H1 (cell line): ENCODE measurements around the gene WDR13. TPM values are rescaled to one million over a fixed set of nuclear protein-coding genes. Genes with fewer than 3 reads are reported as not detected.

Source experiments
- CHD7 ChIP-seq: fragments of 300-600 bp; sonication (generic); IDR thresholded peaks from 2 replicates; pipeline ENCODE4 v1.7.1; 2012; ENCODE audit warnings: low read length, moderate library complexity, mild to moderate bottlenecking, inconsistent platforms; ENCODE audit not compliant: insufficient replicate concordance
- SIRT6 ChIP-seq: IDR thresholded peaks from one replicate; pipeline ENCODE4 v1.7.1; 2012; ENCODE audit warnings: low read length, inconsistent platforms
- TBP ChIP-seq: IDR thresholded peaks from 2 replicates; pipeline ENCODE4 v1.6.1; 2011; ENCODE audit warnings: low read depth, low read length, improper control_type of control experiment
- polyA plus RNA-seq, 7 experiments: library from polyadenylated mRNA; depleted of rRNA in 3 of 7; stranded (reverse) in 5 of 7; unstranded in 2 of 7; fragments of >200 nt in 5 of 7; fragments of 200-250 nt in 2 of 7; gene quantifications; 1 replicate in 5 of 7; 2 replicates in 1 of 7; 4 replicates in 1 of 7; pipeline versions ENCODE4 v1.2.1 to v1.2.3, GENCODE V29; 2011 to 2013; ENCODE audit warnings: missing spikeins in 2 of 7, mixed read lengths in 2 of 7
- total RNA-seq: library from RNA; stranded (reverse); fragmentation: NEBNext Ultra II Directional; extraction: Animal tissue kit (Norgen Biotek cat#: 25700); gene quantifications from 2 replicates; pipeline ENCODE4 v1.2.1, GENCODE V29; 2021

The WDR13 gene
- total and polyA plus RNA-seq, 2 of the 8 experiments (the other 6 are each of a cell fraction or from before 2014, with no cell fraction given) = 19.4 to 46.3 TPM

DNA sequence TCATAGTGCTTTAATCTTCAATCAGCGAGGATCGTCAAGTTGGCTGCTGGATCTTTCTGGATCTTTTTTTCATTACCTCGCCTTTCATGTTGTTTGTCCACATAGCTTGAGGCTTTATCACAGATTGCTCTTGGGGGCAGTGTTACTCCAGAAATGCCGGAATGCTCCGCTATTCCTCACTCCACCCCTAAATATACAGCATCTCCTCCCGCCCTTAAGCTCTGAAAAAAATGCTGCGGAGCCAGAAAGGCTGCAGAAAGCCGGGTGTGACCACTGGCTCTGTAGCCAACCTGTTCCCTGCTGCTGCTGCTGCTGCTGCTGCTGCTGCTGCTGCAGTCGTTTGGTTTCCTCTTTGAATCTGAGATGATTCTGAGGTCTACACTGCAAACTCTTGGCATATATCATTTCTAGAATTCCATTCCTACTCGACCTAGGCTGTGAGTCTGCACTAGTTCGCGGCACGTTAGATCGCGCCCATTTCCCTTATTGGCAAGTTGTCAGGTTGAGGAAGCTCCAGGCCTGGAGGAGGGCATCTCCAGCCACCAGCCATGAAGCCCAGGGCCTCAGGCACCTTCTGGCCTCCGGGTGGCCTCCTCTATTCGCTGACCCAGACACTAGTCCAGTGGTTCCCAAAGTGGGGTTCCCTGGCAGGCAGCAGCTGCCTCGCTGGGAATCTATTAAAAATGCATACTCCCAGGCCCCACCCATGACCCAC, 34.2 kb downstream of the WDR13 start (continued):
- TF ChIP-seq TBP (peak; percentile 19; the same call in 1 of the 2 replicates), SIRT6 (no peak), CHD7 (no peak)
